Sigmoid colon (tissue), 3 donors: ENCODE data around the gene KIF6.

Experiments
- POLR2A ChIP-seq, 2 donors: fragments of 450-650 bp; IDR thresholded peaks; one replicate each; pipeline ENCODE4 v1.6.1; 2016; ENCODE audit warnings: antibody characterized with exemption in 2 of 2, mild to moderate bottlenecking in 2 of 2, moderate library complexity in 2 of 2
- TF ChIP-seq, protein P1 (sequence below), 4 experiments: fragments of 450-650 bp in 3 of 4; fragments of 200-600 bp in 1 of 4; IDR thresholded peaks; one replicate each; pipeline ENCODE4 v1.5.1; 2016 to 2019; ENCODE audit warnings: antibody characterized with exemption in 4 of 4, mild to moderate bottlenecking in 3 of 4, moderate library complexity in 2 of 4

DNA sequence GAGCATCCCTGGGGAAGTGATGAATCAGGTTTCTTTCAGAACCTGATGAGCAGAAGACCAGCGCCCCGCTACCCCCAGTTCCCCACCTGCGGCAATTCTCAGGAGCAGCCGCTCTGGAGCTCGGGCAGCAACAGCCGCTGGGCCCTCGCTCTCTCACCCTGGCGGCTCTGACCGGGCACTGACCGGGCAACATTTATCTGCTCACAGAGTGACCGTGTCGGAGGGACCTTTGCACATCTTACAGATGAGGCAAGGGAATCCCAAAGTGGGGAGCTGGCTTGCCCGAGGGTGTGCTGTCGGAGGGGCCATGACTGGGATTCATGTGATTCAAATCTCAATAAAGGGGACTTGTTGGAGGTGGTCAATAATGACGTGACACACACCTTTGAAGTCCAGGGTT lies 376.5 kb downstream of the KIF6 start:
- TF ChIP-seq POLR2A (IDR thresholded peaks at IDR 0.05): no peak
- TF ChIP-seq, protein P1, sequence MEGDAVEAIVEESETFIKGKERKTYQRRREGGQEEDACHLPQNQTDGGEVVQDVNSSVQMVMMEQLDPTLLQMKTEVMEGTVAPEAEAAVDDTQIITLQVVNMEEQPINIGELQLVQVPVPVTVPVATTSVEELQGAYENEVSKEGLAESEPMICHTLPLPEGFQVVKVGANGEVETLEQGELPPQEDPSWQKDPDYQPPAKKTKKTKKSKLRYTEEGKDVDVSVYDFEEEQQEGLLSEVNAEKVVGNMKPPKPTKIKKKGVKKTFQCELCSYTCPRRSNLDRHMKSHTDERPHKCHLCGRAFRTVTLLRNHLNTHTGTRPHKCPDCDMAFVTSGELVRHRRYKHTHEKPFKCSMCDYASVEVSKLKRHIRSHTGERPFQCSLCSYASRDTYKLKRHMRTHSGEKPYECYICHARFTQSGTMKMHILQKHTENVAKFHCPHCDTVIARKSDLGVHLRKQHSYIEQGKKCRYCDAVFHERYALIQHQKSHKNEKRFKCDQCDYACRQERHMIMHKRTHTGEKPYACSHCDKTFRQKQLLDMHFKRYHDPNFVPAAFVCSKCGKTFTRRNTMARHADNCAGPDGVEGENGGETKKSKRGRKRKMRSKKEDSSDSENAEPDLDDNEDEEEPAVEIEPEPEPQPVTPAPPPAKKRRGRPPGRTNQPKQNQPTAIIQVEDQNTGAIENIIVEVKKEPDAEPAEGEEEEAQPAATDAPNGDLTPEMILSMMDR (IDR thresholded peaks at IDR 0.05): no peak
